ENCODE data around the gene SLC35G3.

DNA sequence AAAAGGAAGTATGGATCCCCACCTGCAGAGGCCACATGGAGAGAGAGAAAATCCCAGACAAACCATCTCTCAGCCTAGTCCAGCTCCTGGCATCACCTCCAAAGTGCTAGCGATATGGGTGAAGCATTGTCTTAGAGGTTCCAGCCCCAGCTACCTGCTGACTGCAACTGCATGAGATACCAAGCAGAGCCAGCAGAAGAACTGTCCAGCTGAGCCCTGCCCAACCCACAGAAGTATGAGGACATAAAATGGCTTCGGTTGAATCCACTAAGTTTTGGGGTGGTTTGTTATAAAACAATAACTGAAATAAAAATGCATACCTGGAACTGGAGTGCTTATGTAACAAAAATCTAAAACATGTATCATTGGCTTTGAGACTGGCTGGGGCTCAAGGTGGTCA is 28.3 kb upstream of the SLC35G3 start:
- TF ChIP-seq, protein P1, sequence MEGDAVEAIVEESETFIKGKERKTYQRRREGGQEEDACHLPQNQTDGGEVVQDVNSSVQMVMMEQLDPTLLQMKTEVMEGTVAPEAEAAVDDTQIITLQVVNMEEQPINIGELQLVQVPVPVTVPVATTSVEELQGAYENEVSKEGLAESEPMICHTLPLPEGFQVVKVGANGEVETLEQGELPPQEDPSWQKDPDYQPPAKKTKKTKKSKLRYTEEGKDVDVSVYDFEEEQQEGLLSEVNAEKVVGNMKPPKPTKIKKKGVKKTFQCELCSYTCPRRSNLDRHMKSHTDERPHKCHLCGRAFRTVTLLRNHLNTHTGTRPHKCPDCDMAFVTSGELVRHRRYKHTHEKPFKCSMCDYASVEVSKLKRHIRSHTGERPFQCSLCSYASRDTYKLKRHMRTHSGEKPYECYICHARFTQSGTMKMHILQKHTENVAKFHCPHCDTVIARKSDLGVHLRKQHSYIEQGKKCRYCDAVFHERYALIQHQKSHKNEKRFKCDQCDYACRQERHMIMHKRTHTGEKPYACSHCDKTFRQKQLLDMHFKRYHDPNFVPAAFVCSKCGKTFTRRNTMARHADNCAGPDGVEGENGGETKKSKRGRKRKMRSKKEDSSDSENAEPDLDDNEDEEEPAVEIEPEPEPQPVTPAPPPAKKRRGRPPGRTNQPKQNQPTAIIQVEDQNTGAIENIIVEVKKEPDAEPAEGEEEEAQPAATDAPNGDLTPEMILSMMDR (conservative IDR thresholded peaks at IDR 0.05) = no peak
- no peak for TF ChIP-seq EZH2 (IDR thresholded peaks at IDR 0.05; ENCODE audit: low read depth)

All from PC-9 (cell line).